GM18498 (cell line): ENCODE measurements around the gene TMEM108.

ENCODE experiments used
- ATAC-seq: cut with Tn5 transposase; IDR thresholded peaks from one replicate; pipeline ENCODE4 v1.9.1; 2021; ENCODE audit warnings: mild to moderate bottlenecking, moderate library complexity; ENCODE audit not compliant: unreplicated experiment

TMEM108 gene

DNA sequence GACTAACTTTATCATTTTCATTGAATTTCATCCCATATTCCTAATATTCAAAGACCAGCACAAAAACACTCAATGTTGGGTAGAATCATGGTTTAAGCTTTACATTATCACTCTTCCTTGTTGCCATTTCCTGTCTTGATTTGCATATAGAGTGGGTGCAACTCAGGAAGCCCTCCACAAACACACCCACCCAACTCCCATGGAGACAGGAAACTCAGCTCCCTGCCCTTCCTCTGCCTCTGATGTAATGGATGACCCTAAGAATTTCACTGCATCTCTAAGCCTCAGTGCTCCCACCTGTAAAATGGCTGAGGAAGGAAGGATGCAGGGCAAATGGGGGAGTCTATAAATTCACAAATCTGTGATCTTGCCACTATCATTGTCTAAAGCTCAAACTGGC lies 263.5 kb downstream of the TMEM108 start:
- ATAC-seq, result no peak

DNA sequence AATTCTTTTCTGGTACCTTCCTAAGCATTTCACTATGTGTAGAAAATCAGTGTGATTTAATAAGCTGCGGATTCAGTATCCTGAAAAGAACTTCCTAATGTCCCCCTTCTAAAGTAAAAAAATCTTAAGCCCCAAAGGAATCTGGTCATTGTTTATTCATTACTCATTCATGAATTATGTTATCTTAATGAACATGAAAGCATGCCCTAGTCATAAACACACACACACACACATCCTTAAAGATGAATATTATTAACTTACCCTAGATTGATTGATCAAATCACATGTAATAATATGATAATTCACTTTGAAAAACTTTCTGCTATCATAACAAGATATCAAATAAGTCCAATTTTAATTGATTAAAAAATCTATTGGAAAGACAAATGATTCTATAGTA lies 265.2 kb downstream of the TMEM108 start:
- no peak for ATAC-seq

DNA sequence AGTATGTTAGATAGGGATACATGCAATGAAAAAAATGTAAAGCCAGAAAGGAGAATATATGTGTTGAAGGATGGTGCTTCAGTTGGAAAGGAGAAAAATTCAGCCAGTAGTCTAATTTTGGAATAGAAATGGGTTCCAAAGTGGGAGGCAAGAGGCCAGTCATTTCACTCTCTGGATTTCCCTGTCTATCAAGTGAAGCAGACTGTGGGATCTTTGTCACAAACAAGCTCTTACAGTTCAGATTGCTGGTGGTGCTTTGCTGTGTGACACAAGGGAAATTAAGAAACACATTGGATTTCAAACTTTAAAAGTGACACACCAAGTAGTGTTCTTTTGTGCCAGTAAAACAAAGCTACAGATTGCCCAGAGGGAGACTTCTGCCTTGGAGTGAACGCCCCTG lies 279.7 kb downstream of the TMEM108 start:
- ATAC-seq, result no peak

DNA sequence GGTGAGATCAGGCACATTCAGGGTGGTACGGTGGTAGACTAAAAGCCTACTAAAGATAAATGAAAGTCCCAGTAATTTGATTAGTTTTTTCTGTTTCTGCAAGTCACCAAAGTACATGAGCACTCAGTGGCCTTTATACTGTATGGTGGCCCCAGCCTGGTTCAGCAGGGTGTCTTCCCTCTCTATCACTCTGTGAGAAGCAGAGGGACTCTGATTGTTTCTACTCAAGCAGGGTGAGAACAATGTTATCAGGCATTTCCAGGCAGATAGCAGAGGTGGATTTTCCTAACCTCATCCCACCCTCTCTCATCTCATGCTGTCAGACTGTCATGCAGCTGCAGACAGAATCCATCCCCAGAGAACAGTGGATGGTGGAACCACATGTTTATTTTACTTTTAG lies 290.2 kb downstream of the TMEM108 start:
- no peak for ATAC-seq

DNA sequence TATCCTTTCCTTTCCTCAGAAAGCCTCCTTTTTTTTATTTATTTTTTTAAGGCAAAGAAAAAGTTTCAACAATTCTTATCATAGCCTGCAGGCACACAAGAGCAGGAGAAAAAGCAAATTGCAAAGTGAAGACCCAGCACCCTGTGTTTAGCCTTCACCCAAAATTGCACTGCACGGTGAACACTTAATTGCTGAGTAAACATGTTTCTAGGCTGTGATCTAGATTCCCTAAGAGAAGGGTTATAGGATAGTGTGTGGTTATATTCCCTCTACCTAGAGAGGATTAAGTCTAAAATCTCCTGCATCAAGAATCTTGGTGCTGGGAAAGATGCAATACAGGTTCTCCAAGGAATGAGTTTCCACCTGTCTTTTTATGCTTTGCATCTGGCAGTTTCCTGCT lies 291.4 kb downstream of the TMEM108 start:
- ATAC-seq, result no peak

DNA sequence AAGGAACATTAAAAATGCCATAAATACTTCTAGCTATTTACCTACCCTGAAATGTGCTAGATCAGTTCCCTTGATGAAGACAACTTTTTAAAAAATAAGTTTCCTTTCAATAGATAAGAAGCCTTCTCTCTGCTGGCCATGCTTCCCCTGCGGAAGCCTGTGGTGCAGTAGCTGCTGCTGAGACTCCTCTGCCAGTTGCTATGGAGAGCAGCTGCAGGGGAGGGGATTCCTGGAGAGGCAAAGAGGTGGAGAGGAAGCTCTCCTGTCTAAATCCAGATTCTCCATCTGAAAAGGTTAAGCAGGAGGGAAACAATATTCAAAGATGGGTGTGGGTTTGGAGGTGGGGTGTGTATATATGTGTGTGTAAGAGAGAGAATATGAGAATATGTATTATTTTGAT lies 291.9 kb downstream of the TMEM108 start:
- no peak for ATAC-seq

DNA sequence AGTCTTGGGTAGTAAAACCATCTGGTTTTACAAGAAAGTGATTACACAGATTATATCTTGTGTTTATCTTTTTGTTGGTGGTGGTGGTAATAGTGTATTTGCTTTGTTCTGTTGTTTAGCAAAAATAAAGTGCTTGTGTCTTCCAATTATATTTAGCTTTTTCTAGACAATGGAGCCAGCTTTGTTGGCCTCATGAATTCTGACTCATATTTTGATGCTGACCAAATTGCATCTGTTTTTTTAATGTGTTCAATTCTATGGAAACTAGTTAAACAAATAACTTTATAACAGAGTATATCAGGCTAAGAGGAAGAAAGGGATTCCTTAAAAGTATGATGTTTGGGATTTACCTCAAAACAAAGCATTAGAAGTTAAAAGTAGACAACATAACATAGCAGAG lies 292.3 kb downstream of the TMEM108 start:
- no peak for ATAC-seq

DNA sequence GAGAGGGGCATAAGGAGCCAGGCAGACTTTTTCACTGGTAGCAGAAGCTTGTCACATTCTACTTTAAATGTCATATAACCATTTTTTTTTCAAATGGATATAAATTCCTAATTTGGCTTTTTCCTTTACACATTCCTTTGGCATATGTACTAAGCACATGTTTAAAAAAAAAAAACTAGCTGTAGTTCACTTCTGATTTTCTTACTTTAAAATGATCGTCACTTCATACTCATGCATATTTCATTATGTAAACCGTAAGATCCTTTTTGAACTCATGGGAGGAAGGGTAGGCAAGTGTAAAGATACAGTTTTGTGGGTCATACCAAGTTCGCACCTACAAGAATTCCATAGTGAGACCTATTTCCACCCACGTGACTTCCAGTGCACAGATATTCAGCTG lies 316.5 kb downstream of the TMEM108 start:
- ATAC-seq, result no peak

DNA sequence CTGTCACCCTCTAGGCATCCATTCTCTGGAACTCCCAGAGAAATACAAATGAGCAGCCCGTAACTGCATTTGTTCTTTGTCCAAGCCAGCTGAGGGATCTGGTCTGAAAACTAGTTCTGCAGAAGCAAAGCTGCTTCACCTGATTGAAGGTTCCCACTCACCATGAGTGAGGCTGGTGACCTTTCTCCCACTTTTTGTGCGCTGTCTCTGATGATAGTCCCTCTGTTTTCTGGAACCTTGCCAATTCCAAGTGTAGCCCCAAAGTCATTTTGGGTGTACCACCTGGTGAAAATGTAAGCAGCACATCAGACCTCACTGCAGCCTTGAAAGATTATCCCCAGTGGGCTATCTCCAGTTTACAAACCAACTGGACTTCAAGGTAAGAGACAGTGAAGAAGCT lies 322.3 kb downstream of the TMEM108 start:
- no peak for ATAC-seq

DNA sequence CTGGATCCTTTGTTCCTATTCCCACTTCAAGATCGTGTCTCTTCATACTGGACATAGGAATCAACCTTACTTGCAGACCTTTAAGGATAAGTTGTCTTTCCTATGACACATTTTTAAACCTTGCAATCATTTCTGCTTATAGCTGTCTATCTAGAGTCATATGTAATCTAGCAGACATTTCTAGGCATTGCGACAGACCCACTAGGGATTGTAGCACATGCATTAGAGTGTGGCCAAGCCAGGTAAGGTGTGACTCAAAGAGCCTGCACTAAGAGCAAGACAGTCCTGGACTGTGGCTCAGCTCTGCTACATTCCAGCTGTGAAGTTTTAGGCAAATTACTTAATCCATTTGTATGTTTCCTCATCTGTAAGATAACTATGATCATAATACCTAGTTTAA lies 322.8 kb downstream of the TMEM108 start:
- ATAC-seq, result no peak

DNA sequence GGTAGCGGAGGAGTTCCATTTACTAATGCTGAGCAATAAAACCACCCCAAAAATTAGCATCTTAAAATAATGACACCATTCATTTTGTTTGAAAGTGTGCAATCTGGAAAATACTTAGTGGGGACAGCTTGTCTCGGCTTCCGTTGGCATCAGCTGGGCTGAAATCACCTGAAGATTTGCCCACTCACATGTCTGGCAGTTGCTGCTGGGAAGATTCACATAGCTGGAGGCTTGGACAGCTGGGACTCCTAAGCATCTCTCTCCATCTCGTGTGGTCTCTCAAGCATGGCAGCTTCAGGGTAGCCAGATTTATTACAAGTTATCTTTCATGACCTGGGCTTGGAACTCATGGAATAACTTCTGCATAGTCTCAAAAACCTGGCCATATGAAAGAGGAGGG lies 323.2 kb downstream of the TMEM108 start:
- no peak for ATAC-seq

DNA sequence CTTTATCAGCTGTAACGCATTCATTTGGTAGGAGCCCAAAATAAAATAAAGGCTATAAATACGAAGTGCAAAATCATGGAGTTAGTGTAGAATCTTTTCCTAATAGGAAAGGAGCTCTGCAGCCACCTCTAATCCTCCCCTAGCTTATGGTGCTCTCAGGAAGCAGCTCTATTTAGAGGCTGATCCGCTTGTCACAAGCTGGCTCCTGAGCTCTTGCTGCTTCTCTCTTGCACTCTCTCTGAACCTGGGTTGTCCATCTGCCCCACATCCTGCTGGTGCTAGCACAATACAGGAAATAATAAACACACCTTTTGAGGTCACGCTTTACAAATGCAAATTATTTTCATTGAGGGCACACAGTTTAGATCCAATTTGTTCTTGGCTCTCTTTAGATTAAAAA lies 324.3 kb downstream of the TMEM108 start:
- ATAC-seq, result no peak

DNA sequence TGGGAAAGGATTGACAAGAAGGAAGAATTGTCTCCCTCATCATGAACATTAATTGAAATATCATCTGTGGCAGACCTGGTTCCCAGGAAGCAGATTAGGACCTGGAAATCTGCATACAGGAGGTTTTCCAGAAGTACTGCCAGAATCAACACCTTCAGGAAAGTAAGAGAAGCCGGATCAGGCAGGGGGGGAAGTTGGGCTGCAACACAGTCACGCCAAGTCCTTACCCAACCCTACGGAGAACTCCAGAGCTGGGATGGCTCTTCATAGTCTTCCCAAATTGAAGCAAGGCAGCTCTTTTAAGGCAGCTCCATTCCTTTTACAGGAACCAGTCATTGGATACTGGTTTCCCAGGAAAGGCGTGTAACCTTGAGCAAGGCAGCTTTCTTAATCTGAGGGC lies 326.5 kb downstream of the TMEM108 start:
- ATAC-seq, result no peak

DNA sequence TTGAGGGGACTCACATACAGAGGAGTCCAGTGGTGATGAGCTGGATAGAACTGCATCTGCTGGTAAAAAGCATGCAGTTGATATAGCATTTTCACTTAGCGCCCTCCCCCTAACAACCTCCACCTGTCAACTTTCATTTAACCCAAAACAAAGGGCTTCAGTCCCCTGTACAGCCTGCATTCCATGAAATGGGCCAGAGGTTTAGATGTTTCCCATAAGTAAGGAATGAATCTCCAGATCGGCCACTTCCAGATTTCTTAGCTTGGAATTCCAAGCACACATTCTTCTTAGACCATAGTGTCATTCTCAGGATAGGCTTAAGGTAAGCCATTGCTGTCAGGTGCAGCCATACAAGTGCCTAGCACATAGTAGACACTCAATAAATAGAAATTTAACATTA lies 328.7 kb downstream of the TMEM108 start:
- no peak for ATAC-seq

DNA sequence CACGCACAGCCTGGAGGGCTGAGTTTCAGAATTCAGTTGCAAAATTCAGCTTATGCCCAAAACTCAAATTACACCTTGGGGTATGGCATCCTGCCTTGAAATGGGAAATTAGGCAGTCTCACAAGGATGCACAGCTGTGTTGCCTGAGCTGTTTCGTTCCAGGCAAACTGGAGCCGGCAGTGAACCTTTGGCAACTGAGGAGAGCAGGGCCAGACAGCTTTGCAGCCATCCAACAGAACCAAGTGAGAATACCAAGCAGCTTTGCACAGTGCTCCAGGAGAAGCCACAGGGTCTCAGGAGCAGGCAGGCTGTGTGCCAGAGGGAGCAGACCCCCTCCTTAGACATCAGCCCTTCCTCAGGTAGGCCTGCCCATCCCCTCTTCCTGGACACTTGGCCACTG lies 329.2 kb downstream of the TMEM108 start:
- ATAC-seq, result no peak

DNA sequence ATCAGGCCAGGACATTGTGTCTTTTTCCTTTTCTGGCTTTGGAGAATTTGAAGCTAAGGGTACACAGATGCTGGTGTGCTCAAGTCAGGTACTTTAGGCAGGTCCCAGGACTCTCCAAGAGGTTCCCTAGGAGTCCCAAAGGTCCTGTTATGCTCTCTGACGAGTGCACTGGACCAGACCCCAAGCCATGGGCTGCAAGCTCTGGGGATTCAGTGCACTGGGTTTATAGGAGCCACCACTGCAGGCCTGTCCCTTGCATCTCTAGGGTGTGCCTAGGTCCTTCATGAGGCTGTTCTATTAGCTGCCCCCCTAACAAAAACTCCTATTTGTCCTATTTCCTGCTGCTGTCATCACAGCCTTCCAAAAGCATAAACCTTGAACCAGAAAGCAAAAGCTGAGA lies 329.8 kb downstream of the TMEM108 start:
- ATAC-seq, result no peak

DNA sequence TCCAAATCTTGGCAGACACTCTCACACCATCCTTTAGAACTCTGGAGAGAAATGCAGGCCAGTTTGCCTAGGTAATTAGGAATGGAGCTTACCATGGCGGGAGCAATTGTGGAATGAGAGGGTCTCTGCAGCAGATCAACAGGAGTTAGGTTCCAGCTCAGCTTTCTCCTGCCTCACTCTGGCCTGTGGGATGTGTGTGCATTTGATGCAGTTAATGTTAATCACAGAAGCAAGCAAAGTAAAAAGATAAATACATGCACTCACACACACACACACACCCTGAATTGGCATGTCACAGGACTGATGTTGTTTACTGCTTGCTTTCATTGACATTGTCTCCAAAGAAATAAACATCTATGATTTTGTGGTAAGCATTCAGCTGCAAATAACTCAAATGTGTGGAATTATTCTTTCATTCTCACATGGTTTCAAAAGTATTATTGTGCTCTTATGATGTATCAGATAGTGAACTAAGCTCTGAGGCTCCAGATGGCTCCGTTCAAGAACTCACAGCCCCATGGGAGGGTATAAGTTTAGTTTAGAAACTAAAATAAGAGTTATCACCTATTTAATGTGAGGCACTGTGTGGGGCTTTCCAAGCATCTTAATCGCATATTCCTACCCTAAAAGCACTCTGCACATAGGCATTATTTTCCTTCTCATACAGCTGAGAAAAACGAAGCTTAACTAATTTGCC lies 330.3 kb downstream of the TMEM108 start:
- no peak for ATAC-seq

DNA sequence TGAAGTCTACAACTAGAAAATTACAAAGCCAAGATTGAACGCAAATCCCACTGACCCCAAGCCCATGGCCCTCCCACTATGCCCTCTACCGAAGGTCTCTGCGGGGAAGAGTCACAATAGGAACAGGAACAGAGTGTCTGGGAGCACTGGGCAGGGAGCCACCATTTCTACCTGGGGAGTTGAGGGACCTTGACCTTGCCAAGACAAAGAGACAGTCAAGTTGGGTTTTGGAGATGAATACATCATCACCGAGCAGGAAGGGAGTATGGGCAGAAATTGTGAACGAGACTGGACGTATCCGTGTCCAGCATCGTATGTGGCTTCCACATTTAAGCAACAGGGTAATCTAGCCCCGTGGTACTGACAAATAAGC lies 330.9 kb downstream of the TMEM108 start:
- ATAC-seq, result no peak

DNA sequence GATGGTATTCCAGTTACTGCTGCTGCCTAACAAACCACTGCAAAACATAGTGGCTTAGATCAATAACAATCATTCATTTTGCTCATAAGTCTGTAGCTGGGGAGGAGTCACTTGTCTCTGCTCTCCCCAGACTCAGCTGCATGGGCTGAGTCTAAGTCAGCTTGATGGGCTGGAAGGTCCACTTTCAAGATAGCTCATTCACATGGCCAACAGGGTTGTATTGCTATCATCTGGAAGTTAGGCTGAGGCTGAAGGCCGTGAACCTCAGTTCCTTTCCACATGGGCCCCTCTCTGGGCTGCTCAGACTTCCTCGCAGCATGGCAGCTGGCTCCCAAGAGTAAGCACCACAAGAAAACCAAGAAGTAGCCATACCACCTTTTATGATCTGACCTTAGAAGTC lies 333.0 kb downstream of the TMEM108 start:
- ATAC-seq, result no peak

DNA sequence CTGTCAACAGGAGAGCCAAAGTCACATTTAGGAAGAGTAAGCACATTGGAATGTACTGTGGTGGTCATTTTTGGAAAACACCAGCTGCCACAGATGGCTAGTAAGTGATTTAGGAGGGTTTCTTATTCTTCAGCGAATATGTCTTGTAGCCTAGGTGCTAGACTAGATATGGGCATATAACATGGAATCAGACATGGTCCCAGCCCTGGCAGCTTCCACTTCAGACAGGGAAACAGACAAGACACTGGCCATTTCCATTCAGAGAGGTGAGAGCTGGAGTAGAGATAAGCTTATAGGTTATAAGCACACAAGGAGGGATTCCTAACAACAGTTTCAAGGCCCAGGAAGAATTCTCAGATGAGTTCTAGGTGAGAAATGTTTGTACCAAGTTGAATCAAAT lies 333.5 kb downstream of the TMEM108 start:
- ATAC-seq, result no peak

DNA sequence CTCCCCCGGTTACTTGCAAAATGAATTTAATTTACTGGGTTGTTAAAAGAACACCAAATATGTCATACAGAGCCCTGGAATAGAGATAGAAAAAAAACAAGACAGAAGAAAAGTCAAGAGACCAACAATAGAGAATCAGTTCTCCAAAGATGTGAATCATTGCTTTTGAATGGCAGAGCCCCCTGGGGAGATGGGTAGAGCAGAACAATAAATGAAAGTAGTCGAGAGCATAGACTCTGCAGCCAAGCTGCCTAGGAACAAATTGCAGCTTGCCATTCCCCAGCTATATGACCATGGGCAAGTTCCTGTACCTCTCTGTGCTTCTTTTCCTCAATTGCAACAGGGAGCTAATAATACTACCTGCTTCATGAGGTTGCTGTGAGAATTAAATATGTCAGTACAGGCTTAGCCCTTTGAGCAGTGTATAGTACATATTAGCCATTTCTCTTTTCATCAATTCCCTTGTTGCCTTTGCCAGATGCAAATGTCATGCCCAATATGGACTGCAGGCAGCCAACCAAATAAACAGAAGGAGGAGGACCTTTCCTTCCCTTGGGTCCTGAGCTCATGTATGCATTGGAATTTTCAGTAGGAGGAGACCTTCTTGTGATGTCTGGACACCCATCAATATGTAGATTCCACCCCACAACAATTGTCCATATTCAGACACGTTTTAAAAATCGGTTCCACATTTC lies 336.7 kb downstream of the TMEM108 start:
- ATAC-seq, result no peak

DNA sequence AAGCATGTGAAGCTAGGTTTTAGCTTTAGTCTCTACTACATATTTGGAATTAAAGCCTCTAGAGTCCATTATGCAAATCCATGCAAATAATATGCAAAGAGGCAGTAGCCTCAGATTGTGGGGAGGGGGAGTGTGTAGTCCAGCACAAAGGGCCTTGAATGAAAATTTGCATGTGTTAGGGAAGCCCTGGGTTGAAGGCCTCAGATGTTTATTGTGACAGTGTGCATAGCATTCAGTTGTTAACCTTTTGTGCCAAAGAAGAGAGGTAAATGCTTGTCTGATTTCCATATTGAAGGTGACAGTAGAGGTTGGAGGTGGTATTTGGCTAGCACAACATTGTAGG lies 337.2 kb downstream of the TMEM108 start:
- no peak for ATAC-seq

DNA sequence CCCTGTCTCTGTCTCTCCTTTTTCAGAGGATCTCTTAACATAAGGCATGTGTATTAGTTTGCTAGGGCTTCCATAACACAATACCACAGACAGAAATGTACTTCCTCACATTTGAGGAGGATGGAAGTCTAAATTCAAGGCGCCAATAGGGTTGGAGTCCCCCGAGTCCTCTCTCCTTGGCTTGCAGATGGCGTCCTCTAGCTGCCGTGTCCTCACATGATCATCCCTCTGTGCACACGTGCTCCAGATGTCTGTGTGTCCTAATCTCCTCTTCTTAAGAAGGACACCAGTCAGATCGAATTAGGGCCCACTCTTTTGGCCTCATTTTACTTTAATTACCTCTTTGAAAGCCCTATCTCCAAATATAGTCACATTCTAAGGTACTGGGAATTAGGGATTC lies 338.6 kb downstream of the TMEM108 start:
- no peak for ATAC-seq
